ENCODE measurements around the gene HOXC4. TPM values are rescaled to one million over a fixed set of nuclear protein-coding genes. Genes with fewer than 3 reads are reported as not detected.

Gene HOXC4
- total RNA-seq, 3 donors from 2014 or later = 1.8 to 2.3 (median 1.9) TPM

- Histone ChIP-seq H3K27me3 (no peaks in the 10 kb centered on the region), H3K27ac (peak overlapping the region; percentile 70 to 73), H3K9me3 (no peaks in the 10 kb centered on the region), H3K36me3 (no peaks in the 10 kb centered on the region), H3K4me3 (no peak overlapping the region), H3K4me1 (peaks cover 0 to 7% of the 10 kb centered on the region in 2 donors)
- TF ChIP-seq CTCF (IDR thresholded peaks at IDR 0.05) (no peak), POLR2AphosphoS5 (IDR thresholded peaks at IDR 0.05) (no peak), POLR2A (IDR thresholded peaks at IDR 0.05) (no peak)
- intact Hi-C loops (cut with DNase I; ENCODE audit: low total_unique reads) = no loop called here
- DNase-seq (ENCODE audit: low spot score in 2 of 2) = no peak
These were observed 40.8 kb upstream of the HOXC4 start for GRCh38 chr12:54012631-54013409.

GRCh38 chr12:54014377-54015017 lies 39.1 kb upstream of the HOXC4 start:
- TF ChIP-seq CTCF (IDR thresholded peaks at IDR 0.05) (no peak), POLR2A (IDR thresholded peaks at IDR 0.05) (no peak), POLR2AphosphoS5 (IDR thresholded peaks at IDR 0.05) (no peak)
- no peak for DNase-seq (ENCODE audit: low spot score in 2 of 2)
- H3K27ac ChIP-seq = peak overlapping the region; percentile 73 to 89
- intact Hi-C loops (cut with DNase I; ENCODE audit: low total_unique reads) = no loop called here
- peak overlapping the region; percentile 33 to 62 (median 33) for H3K4me3 ChIP-seq
- H3K9me3 ChIP-seq = no peaks in the 10 kb centered on the region
- peaks cover 0 to 2% of the 10 kb centered on the region in 2 donors for H3K4me1 ChIP-seq
- no peaks in the 10 kb centered on the region for H3K27me3 ChIP-seq
- no peaks in the 10 kb centered on the region for H3K36me3 ChIP-seq

- DNase-seq (ENCODE audit: low spot score in 2 of 2) = no peak
- Histone ChIP-seq H3K36me3 (no peaks in the 10 kb centered on the region), H3K4me1 (peaks cover 0 to 3% of the 10 kb centered on the region in 2 donors), H3K9me3 (no peaks in the 10 kb centered on the region), H3K27me3 (no peaks in the 10 kb centered on the region), H3K27ac (peak overlapping the region in 1 of 2 donors; percentile 99), H3K4me3 (peak overlapping the region; percentile 33 to 62 (median 33))
- intact Hi-C loops (cut with DNase I; ENCODE audit: low total_unique reads) = no loop called here
- TF ChIP-seq CTCF (IDR thresholded peaks at IDR 0.05) (no peak), POLR2A (IDR thresholded peaks at IDR 0.05) (no peak), POLR2AphosphoS5 (IDR thresholded peaks at IDR 0.05) (no peak)
These were observed 38.4 kb upstream of the HOXC4 start for GRCh38 chr12:54015018-54015931.

GRCh38 chr12:54016051-54016450 lies 37.6 kb upstream of the HOXC4 start:
- peak overlapping the region; percentile 65 to 80 (median 71) for H3K4me3 ChIP-seq
- H3K36me3 ChIP-seq = no peaks in the 10 kb centered on the region
- H3K27ac ChIP-seq = peak overlapping the region; percentile 99
- TF ChIP-seq POLR2A (IDR thresholded peaks at IDR 0.05) (no peak), CTCF (IDR thresholded peaks at IDR 0.05) (no peak), POLR2AphosphoS5 (IDR thresholded peaks at IDR 0.05) (no peak)
- no peaks in the 10 kb centered on the region for H3K27me3 ChIP-seq
- peaks cover 0 to 9% of the 10 kb centered on the region in 2 donors for H3K4me1 ChIP-seq
- no peak for DNase-seq (ENCODE audit: low spot score in 2 of 2)
- intact Hi-C loops (cut with DNase I; ENCODE audit: low total_unique reads) = no loop called here
- H3K9me3 ChIP-seq = no peaks in the 10 kb centered on the region
